OCI-LY1 (cell line): ENCODE results near the gene PLCD3.

ENCODE experiments used
- H2AFZ ChIP-seq: fragments of 200-600 bp; sonication (generic), shearing (Covaris generic); 2 replicates; pipeline ENCODE4 v1.6.0; 2014; ENCODE audit warnings: antibody characterized with exemption, mild to moderate bottlenecking, low read length
- H3F3A ChIP-seq: fragments of 200-600 bp; sonication (generic), shearing (Covaris generic); 2 replicates; pipeline ENCODE4 v1.6.0; 2014; ENCODE audit warnings: mild to moderate bottlenecking, antibody characterized with exemption, low read length, moderate library complexity; ENCODE audit not compliant: insufficient read depth
- H3K27ac ChIP-seq: fragments of 200-600 bp; sonication (generic); 2 replicates; pipeline ENCODE4 v1.5.1; 2014; ENCODE audit warnings: low read length, mixed run types, mild to moderate bottlenecking, low read depth; ENCODE audit not compliant: poor library complexity, severe bottlenecking
- H3K27me3 ChIP-seq: fragments of 200-600 bp; sonication (generic); 2 replicates; pipeline ENCODE4 v1.6.0; 2014; ENCODE audit warnings: antibody characterized with exemption, mild to moderate bottlenecking, low read length, moderate library complexity; ENCODE audit not compliant: insufficient read depth
- H3K36me3 ChIP-seq: fragments of 200-600 bp; sonication (generic); 2 replicates; pipeline ENCODE4 v1.6.1; 2014; ENCODE audit warnings: mild to moderate bottlenecking, antibody characterized with exemption, low read length, moderate library complexity, mixed read lengths; ENCODE audit not compliant: insufficient read depth
- H3K4me1 ChIP-seq: fragments of 200-600 bp; sonication (generic); 2 replicates; pipeline ENCODE4 v1.5.1; 2014; ENCODE audit warnings: mild to moderate bottlenecking, low read length, moderate library complexity; ENCODE audit not compliant: insufficient read depth, severe bottlenecking
- H3K4me2 ChIP-seq: fragments of 200-600 bp; sonication (generic), shearing (Covaris generic); 2 replicates; pipeline ENCODE4 v1.6.1; 2014; ENCODE audit warnings: low read length
- H3K4me3 ChIP-seq: fragments of 200-600 bp; sonication (generic); 2 replicates; pipeline ENCODE4 v1.5.1; 2014; ENCODE audit warnings: low read length, low read depth, mild to moderate bottlenecking, mixed read lengths; ENCODE audit not compliant: poor library complexity, severe bottlenecking
- H3K79me2 ChIP-seq: fragments of 200-600 bp; shearing (Covaris generic); 2 replicates; pipeline ENCODE4 v1.6.1; 2016; ENCODE audit warnings: mixed run types, low read length, mixed read lengths; ENCODE audit not compliant: insufficient read depth
- H3K9ac ChIP-seq: fragments of 200-600 bp; sonication (generic), shearing (Covaris generic); 2 replicates; pipeline ENCODE4 v1.6.1; 2014; ENCODE audit warnings: mild to moderate bottlenecking, low read length, mixed read lengths
- H3K9me2 ChIP-seq: fragments of 200-600 bp; sonication (generic), shearing (Covaris generic); 2 replicates; pipeline ENCODE4 v1.6.1; 2014; ENCODE audit warnings: low read depth, mild to moderate bottlenecking, low read length, mixed read lengths
- H3K9me3 ChIP-seq: fragments of 200-600 bp; shearing (Covaris generic); 2 replicates; pipeline ENCODE4 v1.6.1; 2014; ENCODE audit warnings: low read length, mixed read lengths
- H4K20me1 ChIP-seq: fragments of 200-600 bp; sonication (generic), shearing (Covaris generic); 2 replicates; pipeline ENCODE4 v1.6.0; 2016; ENCODE audit warnings: mild to moderate bottlenecking, low read length; ENCODE audit not compliant: insufficient read depth
- CTCF ChIP-seq: fragments of 200-600 bp; sonication (generic), shearing (Covaris generic); IDR thresholded peaks from 2 replicates; pipeline ENCODE4 v1.5.1; 2017; ENCODE audit warnings: mild to moderate bottlenecking, antibody characterized with exemption, low read length, moderate library complexity, mixed read lengths
- EZH2 ChIP-seq: fragments of 200-600 bp; sonication (generic), shearing (Covaris generic); IDR thresholded peaks from 2 replicates; pipeline ENCODE4 v1.8.0; 2017; ENCODE audit warnings: borderline replicate concordance, mixed run types, mild to moderate bottlenecking, antibody characterized with exemption, low read length, moderate library complexity, mixed read lengths

Gene PLCD3

GRCh38 chr17:45060797-45061605, 71.3 kb downstream of the PLCD3 start, which contains the start of gene NMT1:
Gene NMT1 (plus strand): TSS chr17:45061317. CDS start chr17:45061330, 13 bp downstream.
- H4K20me1 ChIP-seq = no peaks in the 10 kb centered on the region
- H3K36me3 ChIP-seq = peaks cover 8% of the 10 kb centered on the region; the same call in 1 of the 2 replicates
- H2AFZ ChIP-seq = no peak within 1 kb of the TSS
- peak within 1 kb of the TSS; percentile 82 for H3K27ac ChIP-seq
- peak within 1 kb of the TSS; percentile 98 for H3K9ac ChIP-seq
- no peaks in the 10 kb centered on the region for H3K9me2 ChIP-seq
- H3K4me3 ChIP-seq = peak within 1 kb of the TSS; percentile 95
- no peaks in the 10 kb centered on the region for H3F3A ChIP-seq
- peak within 1 kb of the TSS; percentile 86 for H3K4me2 ChIP-seq
- TF ChIP-seq EZH2 (no peak), CTCF (no peak)
- peaks cover 32% of the 10 kb centered on the region for H3K4me1 ChIP-seq
- no peaks in the 10 kb centered on the region for H3K27me3 ChIP-seq
- H3K79me2 ChIP-seq = peaks cover 49% of the 10 kb centered on the region
- no peaks in the 10 kb centered on the region for H3K9me3 ChIP-seq

- peaks cover 43% of the 10 kb centered on the region for H3K79me2 ChIP-seq
These were observed 71.9 kb downstream of the PLCD3 start for GRCh38 chr17:45060382-45060796.

More at GRCh38 chr17:45060382-45060796, 71.9 kb downstream of the PLCD3 start:
- Histone ChIP-seq H3K9ac (peak overlapping the region; percentile 98), H3F3A (no peaks in the 10 kb centered on the region), H3K4me1 (peaks cover 32% of the 10 kb centered on the region), H2AFZ (no peak overlapping the region), H3K4me3 (peak overlapping the region; percentile 95), H3K27ac (peak overlapping the region; percentile 72), H3K27me3 (no peaks in the 10 kb centered on the region), H3K9me3 (no peaks in the 10 kb centered on the region), H3K36me3 (peaks cover 8% of the 10 kb centered on the region; the same call in 1 of the 2 replicates), H3K9me2 (no peaks in the 10 kb centered on the region), H3K4me2 (peak overlapping the region; percentile 74), H4K20me1 (no peaks in the 10 kb centered on the region)
- TF ChIP-seq CTCF (no peak), EZH2 (no peak)
